HCT116 (cell line): Measurements from ENCODE around the gene TMEM184B. TPM values are rescaled to one million over a fixed set of nuclear protein-coding genes. Genes with fewer than 3 reads are reported as not detected.

Source experiments
- ATAC-seq: fragments of 200-7000 bp; cut with Tn5 transposase; 2 replicates; pipeline ENCODE4 v1.9.1; 2020; ENCODE audit warnings: mild to moderate bottlenecking, moderate library complexity
- BruUV-seq: library from RNA; stranded (reverse); fragments of 400-500 nt; replicated peaks from 2 replicates; lab custom pipeline; 2021; lab: Mats Ljungman, UMichigan
- CTCF ChIA-PET: fragments of 300-600 bp; sonication (Branson Sonifier 250); formaldehyde crosslinking; loops from one replicate; lab custom pipeline; 2021; ENCODE audit warnings: antibody characterized with exemption; lab: Charles Lee
- POLR2A ChIA-PET: fragments of 300-600, 350-600 bp; sonication (Branson Sonifier 250); formaldehyde crosslinking; loops from one replicate; lab custom pipeline; 2021; ENCODE audit warnings: antibody characterized with exemption; lab: Charles Lee
- RAD21 ChIA-PET, 2 experiments: fragments of 300-600 bp; sonication (Branson Sonifier 250); formaldehyde crosslinking; loops; one replicate each; lab custom pipeline; 2023; ENCODE audit warnings: low total read pairs in 2 of 2; ENCODE audit not compliant: uncharacterized antibody in 2 of 2, unreplicated experiment in 2 of 2, low non-redundant PET in 1 of 2; lab: Charles Lee
- DNase-seq: peaks from one replicate; pipeline ENCODE4 v3.0.0-alpha.2; 2010; ENCODE audit warnings: low read depth, low spot score
- H2AFZ ChIP-seq: fragments of 200-600 bp; shearing (Covaris generic), sonication (generic); 2 replicates; pipeline ENCODE4 v1.6.1; 2017; ENCODE audit warnings: low read depth, mixed run types, mixed read lengths, antibody characterized with exemption, low read length; ENCODE audit not compliant: poor library complexity, severe bottlenecking
- H3K27ac ChIP-seq: 2 replicates; pipeline ENCODE4 v1.5.1; 2012; ENCODE audit warnings: low read depth, low read length
- H3K27me3 ChIP-seq: fragments of 200-600 bp; sonication (generic); 2 replicates; pipeline ENCODE4 v1.6.1; 2016; ENCODE audit warnings: mixed run types, low read length, mixed read lengths; ENCODE audit not compliant: insufficient read depth
- H3K36me3 ChIP-seq, 2 experiments: fragments of 200-500 bp in 1 of 2; fragments of 200-600 bp in 1 of 2; sonication (Bioruptor generic) in 1 of 2; sonication (generic) in 1 of 2; 2 replicates each; pipeline versions ENCODE4 v1.5.1 to v1.6.1; 2014 to 2016; ENCODE audit warnings: low read length in 2 of 2, inconsistent platforms in 1 of 2, mixed read lengths in 1 of 2, mixed run types in 1 of 2; ENCODE audit not compliant: insufficient read depth in 2 of 2, control insufficient read depth in 1 of 2
- H3K4me1 ChIP-seq, 2 experiments: fragments of 200-600 bp in 1 of 2; sonication (generic) in 1 of 2; 2 replicates each; pipeline versions ENCODE4 v1.5.1 to v1.6.1; 2012 to 2017; ENCODE audit warnings: low read length in 2 of 2, inconsistent platforms in 1 of 2, mild to moderate bottlenecking in 1 of 2, mixed read lengths in 1 of 2, mixed run types in 1 of 2, moderate library complexity in 1 of 2; ENCODE audit not compliant: insufficient read depth in 2 of 2, control insufficient read depth in 1 of 2
- H3K4me2 ChIP-seq: fragments of 200-600 bp; sonication (generic); 2 replicates; pipeline ENCODE4 v1.6.1; 2017; ENCODE audit warnings: mixed run types, low read length, mixed read lengths
- H3K4me3 ChIP-seq, 2 experiments: fragments of 200-600 bp in 1 of 2; sonication (generic) in 1 of 2; replicated peaks in 1 of 2; 2 replicates each; pipeline ENCODE4 v1.5.1; 2011 to 2016; ENCODE audit warnings: low read length in 2 of 2, control low read depth in 1 of 2, low read depth in 1 of 2, mild to moderate bottlenecking in 1 of 2, mixed read lengths in 1 of 2, mixed run types in 1 of 2
- H3K79me2 ChIP-seq: fragments of 200-600 bp; sonication (generic); 2 replicates; pipeline ENCODE4 v1.6.1; 2017; ENCODE audit warnings: mild to moderate bottlenecking, mixed run types, low read length, moderate library complexity, mixed read lengths; ENCODE audit not compliant: insufficient read depth
- H3K9ac ChIP-seq: fragments of 200-600 bp; sonication (generic); 2 replicates; pipeline ENCODE4 v1.6.1; 2016; ENCODE audit warnings: low read length, mixed read lengths
- H3K9me2 ChIP-seq: fragments of 200-600 bp; sonication (generic), shearing (Covaris generic); 2 replicates; pipeline ENCODE4 v1.6.1; 2017; ENCODE audit warnings: mixed run types, mild to moderate bottlenecking, moderate library complexity; ENCODE audit not compliant: insufficient read depth
- H3K9me3 ChIP-seq, 2 experiments: fragments of 200-500 bp in 1 of 2; fragments of 200-600 bp in 1 of 2; sonication (Bioruptor generic) in 1 of 2; sonication (generic) in 1 of 2; 2 replicates each; pipeline ENCODE4 v1.6.1; 2014 to 2017; ENCODE audit warnings: low read length in 2 of 2, mixed read lengths in 2 of 2, inconsistent platforms in 1 of 2, low read depth in 1 of 2, mild to moderate bottlenecking in 1 of 2, mixed run types in 1 of 2, moderate library complexity in 1 of 2; ENCODE audit not compliant: control insufficient read depth in 1 of 2, insufficient read depth in 1 of 2
- H4K20me1 ChIP-seq: fragments of 200-600 bp; sonication (generic), shearing (Covaris generic); 2 replicates; pipeline ENCODE4 v1.6.1; 2017; ENCODE audit warnings: mixed run types, mild to moderate bottlenecking, moderate library complexity; ENCODE audit not compliant: insufficient read depth
- CBX3 ChIP-seq: IDR thresholded peaks from 2 replicates; pipeline ENCODE4 v1.6.1; 2012; ENCODE audit warnings: low read depth
- EGR1 ChIP-seq: IDR thresholded peaks from 2 replicates; pipeline ENCODE4 v1.6.1; 2012; ENCODE audit warnings: low read depth
- ELF1 ChIP-seq: IDR thresholded peaks from 2 replicates; pipeline ENCODE4 v1.6.1; 2012; ENCODE audit warnings: low read depth, borderline replicate concordance
- EZH2 ChIP-seq: fragments of 200-600 bp; sonication (generic); IDR thresholded peaks from 2 replicates; pipeline ENCODE4 v1.6.1; 2017; ENCODE audit warnings: antibody characterized with exemption, mixed run types
- JUND ChIP-seq: IDR thresholded peaks from 2 replicates; pipeline ENCODE4 v1.6.1; 2012
- POLR2AphosphoS5 ChIP-seq: IDR thresholded peaks from 2 replicates; pipeline ENCODE4 v1.6.1; 2011; ENCODE audit warnings: mild to moderate bottlenecking, low read depth, low read length, moderate library complexity
- RAD21 ChIP-seq: IDR thresholded peaks from 2 replicates; pipeline ENCODE4 v1.6.1; 2012; ENCODE audit warnings: low read depth, mild to moderate bottlenecking
- SIN3A ChIP-seq: IDR thresholded peaks from 2 replicates; pipeline ENCODE4 v1.6.1; 2012; ENCODE audit warnings: low read depth
- SP1 ChIP-seq: IDR thresholded peaks from 2 replicates; pipeline ENCODE4 v1.6.1; 2012; ENCODE audit warnings: low read depth
- TCF7L2 ChIP-seq: IDR thresholded peaks from 2 replicates; pipeline ENCODE4 v1.7.0; 2011; ENCODE audit warnings: borderline replicate concordance, inconsistent platforms; ENCODE audit not compliant: insufficient read depth, insufficient read length; ENCODE audit errors: extremely low read depth
- YY1 ChIP-seq: IDR thresholded peaks from 2 replicates; pipeline ENCODE4 v1.6.1; 2011; ENCODE audit warnings: low read length, low read depth, moderate library complexity, mild to moderate bottlenecking; ENCODE audit not compliant: insufficient replicate concordance; ENCODE audit errors: extremely low read depth
- ZNF274 ChIP-seq: fragments of 200-500 bp; sonication (Bioruptor generic); IDR thresholded peaks from 2 replicates; pipeline ENCODE4 v1.6.1; 2014; ENCODE audit warnings: mild to moderate bottlenecking, low read depth, low read length, inconsistent platforms
- intact Hi-C: fragments of 100-400 bp; cut with micrococcal nuclease; formaldehyde crosslinking; loops from 2 replicates; pipeline ENCODE4 v1.10.0; 2022
- total RNA-seq: library from RNA; stranded (reverse); gene quantifications from one replicate; pipeline ENCODE4 v1.2.1, GENCODE V29; 2021; ENCODE audit not compliant: unreplicated experiment
- TF ChIP-seq, protein P1 (sequence below): IDR thresholded peaks from 2 replicates; pipeline ENCODE4 v1.6.1; 2012
- TF ChIP-seq, protein P2 (sequence below): IDR thresholded peaks from 2 replicates; pipeline ENCODE4 v1.6.1; 2011; ENCODE audit warnings: mild to moderate bottlenecking, low read length, moderate library complexity; ENCODE audit not compliant: insufficient replicate concordance; ENCODE audit errors: extremely low read depth
- TF ChIP-seq, protein P3 (sequence below), 3 experiments: fragments of 200-600 bp in 1 of 3; sonication (generic) in 1 of 3; IDR thresholded peaks in 2 of 3; conservative IDR thresholded peaks in 1 of 3; 2 replicates each; pipeline ENCODE4 v1.5.1; 2012 to 2017; ENCODE audit warnings: low read depth in 2 of 3, low read length in 2 of 3, antibody characterized with exemption in 1 of 3, borderline replicate concordance in 1 of 3, control low read depth in 1 of 3, mild to moderate bottlenecking in 1 of 3, mixed read lengths in 1 of 3, mixed run types in 1 of 3, moderate library complexity in 1 of 3; ENCODE audit not compliant: insufficient read depth in 1 of 3

TMEM184B gene
- total RNA-seq, 1 experiment from 2014 or later = 66.0 TPM

DNA sequence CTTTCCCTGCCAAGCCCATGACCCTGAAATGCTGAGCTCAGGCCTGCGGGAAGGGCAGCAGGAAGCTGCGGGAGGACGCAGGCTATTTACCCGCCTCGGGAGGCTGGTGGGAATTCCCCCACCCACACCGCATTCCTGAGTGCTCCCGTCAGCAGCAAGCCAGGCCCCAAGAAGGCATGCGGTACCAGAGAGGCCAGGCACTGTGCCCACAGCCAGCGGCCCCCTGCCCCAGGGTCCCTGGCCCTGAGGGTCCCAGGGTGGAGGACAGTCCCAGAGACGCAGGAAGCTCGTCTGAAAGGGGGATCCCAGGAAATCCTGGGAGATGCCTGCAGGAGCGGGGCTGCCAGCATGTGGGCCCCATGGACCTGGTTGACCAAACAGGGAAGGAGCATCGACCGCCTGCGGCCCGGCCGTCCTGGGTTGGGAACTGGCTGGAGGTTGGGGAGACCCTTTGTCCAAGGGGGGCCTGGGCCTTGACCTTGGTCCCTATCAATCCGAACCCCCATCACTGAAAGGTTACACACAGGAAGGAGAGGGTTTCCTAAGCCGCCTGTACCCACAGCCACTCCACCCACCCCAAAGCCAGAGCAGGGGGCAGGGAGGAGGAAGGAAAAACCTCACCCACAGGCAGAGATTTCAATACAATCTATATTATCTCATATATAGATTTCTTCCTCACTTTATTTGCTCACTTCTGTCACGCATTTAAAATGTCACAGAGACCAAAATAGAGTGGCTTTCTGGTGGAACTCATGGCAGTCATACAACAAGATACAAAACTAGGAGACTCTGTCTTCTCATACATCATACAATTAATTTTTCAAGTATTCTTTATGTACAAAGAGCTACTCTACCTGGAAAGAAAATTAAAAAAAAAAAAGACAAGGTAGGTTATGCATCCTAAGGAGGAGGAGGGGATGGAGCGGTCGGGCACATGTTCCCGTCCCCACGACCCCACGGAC, 53.9 kb downstream of the TMEM184B start (continued):
- TF ChIP-seq ZNF274 = no peak
- TF ChIP-seq YY1 = peak; percentile 24
- TF ChIP-seq ELF1 = no peak
- TF ChIP-seq EZH2 = no peak
- TF ChIP-seq RAD21 = no peak
- TF ChIP-seq SP1 = peak; percentile 77

DNA sequence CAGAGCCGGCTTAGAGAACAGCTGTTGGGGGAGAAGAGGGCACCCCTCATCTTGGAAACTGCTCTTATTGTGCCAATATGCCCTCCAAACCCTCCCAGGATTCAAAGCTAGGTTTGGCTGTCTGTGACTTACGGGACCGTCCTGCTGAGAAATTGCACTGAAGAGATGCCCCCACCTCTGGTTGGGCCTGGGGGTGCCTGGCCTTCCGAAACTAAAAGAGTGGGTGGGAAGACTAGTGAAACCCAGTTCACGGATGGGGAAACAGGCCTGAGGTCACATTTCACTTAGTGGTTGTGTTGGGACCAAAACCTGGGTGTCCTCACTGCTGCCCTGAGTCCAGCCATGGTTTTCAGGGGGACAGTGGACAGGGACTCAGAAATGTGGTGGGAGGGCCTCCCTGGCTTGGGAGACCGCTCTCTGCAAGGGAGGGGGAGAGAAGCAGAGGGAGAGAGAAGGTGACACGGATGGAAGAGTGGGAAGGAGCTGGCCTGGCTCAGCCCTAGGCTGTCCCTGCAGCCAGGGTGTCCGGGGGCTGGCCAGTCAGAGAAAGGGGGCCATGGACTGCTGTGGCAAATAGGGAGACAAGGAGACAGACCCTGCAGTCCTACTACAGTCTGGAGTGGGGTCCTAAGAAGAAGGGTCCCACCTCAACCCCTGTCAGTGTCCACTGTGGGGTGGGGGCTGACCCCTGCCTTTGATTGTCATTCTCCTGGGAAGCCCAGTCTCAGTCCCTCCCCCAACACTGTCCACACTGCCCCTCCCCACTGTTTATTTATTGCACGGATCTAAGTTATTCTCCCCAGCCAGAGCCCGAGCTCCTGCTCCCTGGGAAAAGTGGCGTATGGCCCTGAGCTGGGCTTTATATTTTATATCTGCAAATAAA, 57.4 kb downstream of the TMEM184B start:
- H3K36me3 ChIP-seq = peaks cover 0 to 13% of the 10 kb centered on the region in 2 experiments; a peak in 1 of 4 replicates
- ChIA-PET CTCF (no interaction called here), RAD21 (interaction anchor here in 1 of 2 experiments (0.6 to 1.3 kb wide), 2 partner anchors 21 to 117 kb away, joined by 3 read pairs; no protein-coding TSS in a partner anchor), POLR2A (interaction anchor here (1.3 kb wide), 1 partner anchor 14 kb away, joined by 4 read pairs; the partner anchor contains the start of gene MAFF)
- intact Hi-C loops = loop anchor here (5.0 kb wide), 1 partner anchor 102 kb away; the partner anchor contains the start of gene CSNK1E
- no peaks in the 10 kb centered on the region for H4K20me1 ChIP-seq
- peaks cover 30% of the 10 kb centered on the region for H3K79me2 ChIP-seq
- H2AFZ ChIP-seq = no peak overlapping the region
- H3K9me2 ChIP-seq = no peaks in the 10 kb centered on the region
- no peak for DNase-seq
- no TSS peak for BruUV-seq
- peaks cover 24 to 54% of the 10 kb centered on the region in 2 experiments for H3K4me1 ChIP-seq
- ATAC-seq = no peak
- no peak overlapping the region for H3K9ac ChIP-seq
- TF ChIP-seq EGR1 = no peak
- TF ChIP-seq CBX3 = no peak
- TF ChIP-seq EZH2 = no peak
- no peak for TF ChIP-seq SIN3A
- TF ChIP-seq YY1 = no peak
- TF ChIP-seq, protein P1, sequence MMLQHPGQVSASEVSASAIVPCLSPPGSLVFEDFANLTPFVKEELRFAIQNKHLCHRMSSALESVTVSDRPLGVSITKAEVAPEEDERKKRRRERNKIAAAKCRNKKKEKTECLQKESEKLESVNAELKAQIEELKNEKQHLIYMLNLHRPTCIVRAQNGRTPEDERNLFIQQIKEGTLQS = no peak
- TF ChIP-seq, protein P2, sequence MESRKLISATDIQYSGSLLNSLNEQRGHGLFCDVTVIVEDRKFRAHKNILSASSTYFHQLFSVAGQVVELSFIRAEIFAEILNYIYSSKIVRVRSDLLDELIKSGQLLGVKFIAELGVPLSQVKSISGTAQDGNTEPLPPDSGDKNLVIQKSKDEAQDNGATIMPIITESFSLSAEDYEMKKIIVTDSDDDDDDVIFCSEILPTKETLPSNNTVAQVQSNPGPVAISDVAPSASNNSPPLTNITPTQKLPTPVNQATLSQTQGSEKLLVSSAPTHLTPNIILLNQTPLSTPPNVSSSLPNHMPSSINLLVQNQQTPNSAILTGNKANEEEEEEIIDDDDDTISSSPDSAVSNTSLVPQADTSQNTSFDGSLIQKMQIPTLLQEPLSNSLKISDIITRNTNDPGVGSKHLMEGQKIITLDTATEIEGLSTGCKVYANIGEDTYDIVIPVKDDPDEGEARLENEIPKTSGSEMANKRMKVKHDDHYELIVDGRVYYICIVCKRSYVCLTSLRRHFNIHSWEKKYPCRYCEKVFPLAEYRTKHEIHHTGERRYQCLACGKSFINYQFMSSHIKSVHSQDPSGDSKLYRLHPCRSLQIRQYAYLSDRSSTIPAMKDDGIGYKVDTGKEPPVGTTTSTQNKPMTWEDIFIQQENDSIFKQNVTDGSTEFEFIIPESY = no peak
- TF ChIP-seq ZNF274 = no peak
- no peak for TF ChIP-seq POLR2AphosphoS5
- TF ChIP-seq, protein P3, sequence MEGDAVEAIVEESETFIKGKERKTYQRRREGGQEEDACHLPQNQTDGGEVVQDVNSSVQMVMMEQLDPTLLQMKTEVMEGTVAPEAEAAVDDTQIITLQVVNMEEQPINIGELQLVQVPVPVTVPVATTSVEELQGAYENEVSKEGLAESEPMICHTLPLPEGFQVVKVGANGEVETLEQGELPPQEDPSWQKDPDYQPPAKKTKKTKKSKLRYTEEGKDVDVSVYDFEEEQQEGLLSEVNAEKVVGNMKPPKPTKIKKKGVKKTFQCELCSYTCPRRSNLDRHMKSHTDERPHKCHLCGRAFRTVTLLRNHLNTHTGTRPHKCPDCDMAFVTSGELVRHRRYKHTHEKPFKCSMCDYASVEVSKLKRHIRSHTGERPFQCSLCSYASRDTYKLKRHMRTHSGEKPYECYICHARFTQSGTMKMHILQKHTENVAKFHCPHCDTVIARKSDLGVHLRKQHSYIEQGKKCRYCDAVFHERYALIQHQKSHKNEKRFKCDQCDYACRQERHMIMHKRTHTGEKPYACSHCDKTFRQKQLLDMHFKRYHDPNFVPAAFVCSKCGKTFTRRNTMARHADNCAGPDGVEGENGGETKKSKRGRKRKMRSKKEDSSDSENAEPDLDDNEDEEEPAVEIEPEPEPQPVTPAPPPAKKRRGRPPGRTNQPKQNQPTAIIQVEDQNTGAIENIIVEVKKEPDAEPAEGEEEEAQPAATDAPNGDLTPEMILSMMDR (IDR thresholded peaks at IDR 0.05 in 2 of 3, conservative IDR thresholded peaks at IDR 0.05 in 1 of 3; ENCODE audit: borderline replicate concordance in 1 of 3, insufficient read depth in 1 of 3, low read depth in 2 of 3, low read length in 2 of 3) = no peak
- TF ChIP-seq JUND = no peak
- TF ChIP-seq TCF7L2 = no peak
- TF ChIP-seq, all 23 proteins: peak for 0
- H3K4me2 ChIP-seq = no peak overlapping the region
- no peaks in the 10 kb centered on the region for H3K9me3 ChIP-seq
- no peak overlapping the region; the same call in 1 of the 2 replicates for H3K27ac ChIP-seq
- no peak overlapping the region for H3K4me3 ChIP-seq
- H3K27me3 ChIP-seq = no peaks in the 10 kb centered on the region
